Measurements from ENCODE around the gene MAP3K5.

The MAP3K5 gene

GRCh38 chr6:136562211-136562610 lies 230.1 kb downstream of the MAP3K5 start:
- DNase-seq, result no peak

- no peak for DNase-seq
Observed at GRCh38 chr6:136553166-136553787, 239.0 kb downstream of the MAP3K5 start.

DNA sequence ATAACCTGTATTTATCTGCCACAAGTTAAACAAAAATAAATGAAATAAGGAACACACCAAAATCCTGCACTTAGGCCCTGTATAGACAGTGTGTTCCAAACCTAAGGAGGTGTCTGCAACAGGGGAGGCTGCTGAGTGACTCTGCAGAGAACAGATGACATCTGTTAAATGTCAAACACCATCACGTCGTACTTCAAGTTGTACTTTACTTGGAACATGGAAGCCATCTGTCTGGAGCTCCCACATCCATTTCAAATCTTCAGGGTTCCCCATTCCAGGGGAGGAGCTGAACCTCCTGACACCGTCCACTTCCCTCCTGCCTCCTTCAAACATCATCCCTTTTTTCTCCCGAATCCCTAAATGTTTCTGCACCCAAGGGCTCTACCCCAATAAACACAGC lies 240.2 kb downstream of the MAP3K5 start:
- DNase-seq, result no peak

GRCh38 chr6:136551103-136551502 lies 241.2 kb downstream of the MAP3K5 start:
- no peak for DNase-seq

- no peak for DNase-seq
Observed at GRCh38 chr6:136550330-136551071, 241.8 kb downstream of the MAP3K5 start, which contains the start of gene MAP7. Gene MAP7, minus strand, starts transcription at chr6:136550422. Its CDS starts 14 bp downstream, at chr6:136550408.

DNA sequence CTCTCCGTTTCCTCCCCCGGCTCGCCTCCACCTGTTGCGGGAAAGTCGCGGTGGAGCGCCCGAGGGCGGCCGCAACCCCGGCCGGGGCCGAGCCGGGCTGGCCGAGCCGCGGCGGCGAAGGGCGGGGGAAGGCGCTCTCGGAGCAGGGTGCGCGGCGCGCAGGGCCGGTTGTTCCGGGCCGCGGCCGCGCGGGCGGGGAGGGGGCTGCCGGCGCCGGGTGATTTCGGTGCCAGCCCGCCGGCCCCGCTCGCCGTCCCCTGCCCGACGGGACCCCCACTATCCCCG lies 242.3 kb downstream of the MAP3K5 start:
- no peak for DNase-seq

GRCh38 chr6:136549300-136550044 lies 242.8 kb downstream of the MAP3K5 start:
- no peak for DNase-seq

DNA sequence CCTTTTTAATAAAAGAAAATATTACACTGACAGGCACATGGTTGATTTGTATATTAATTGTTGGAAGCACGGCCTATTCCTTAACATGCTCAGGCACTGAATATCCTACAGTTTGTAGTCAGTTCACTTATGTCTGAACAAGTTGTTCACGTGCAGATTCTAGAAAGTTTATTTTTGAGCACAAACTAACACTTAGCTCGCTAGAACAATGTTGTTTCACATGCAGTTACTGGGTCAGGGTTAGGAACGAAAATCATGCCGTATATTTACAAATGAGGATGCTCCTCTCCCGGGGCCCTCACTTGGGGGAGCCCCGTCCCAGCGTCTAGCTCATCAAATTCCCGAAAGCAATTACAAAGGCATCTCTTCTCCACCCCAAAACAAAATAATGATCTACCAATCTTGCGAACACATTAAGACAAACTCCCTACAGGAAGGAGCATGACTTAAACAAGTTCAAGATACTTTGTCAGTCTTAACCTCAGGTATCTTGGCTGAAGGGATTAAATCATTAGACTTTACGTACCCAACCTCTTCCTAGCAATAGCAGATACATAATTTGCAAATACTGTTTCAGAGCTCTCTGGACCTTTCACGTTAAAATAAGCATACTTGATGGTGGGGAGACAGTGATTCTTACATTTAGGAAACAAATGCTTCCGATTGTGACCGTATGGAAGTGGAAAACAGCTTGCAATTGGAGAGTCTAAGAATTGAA lies 243.5 kb downstream of the MAP3K5 start:
- DNase-seq, result no peak

- no peak for DNase-seq
Observed at GRCh38 chr6:136547871-136548270, 244.4 kb downstream of the MAP3K5 start.

DNA sequence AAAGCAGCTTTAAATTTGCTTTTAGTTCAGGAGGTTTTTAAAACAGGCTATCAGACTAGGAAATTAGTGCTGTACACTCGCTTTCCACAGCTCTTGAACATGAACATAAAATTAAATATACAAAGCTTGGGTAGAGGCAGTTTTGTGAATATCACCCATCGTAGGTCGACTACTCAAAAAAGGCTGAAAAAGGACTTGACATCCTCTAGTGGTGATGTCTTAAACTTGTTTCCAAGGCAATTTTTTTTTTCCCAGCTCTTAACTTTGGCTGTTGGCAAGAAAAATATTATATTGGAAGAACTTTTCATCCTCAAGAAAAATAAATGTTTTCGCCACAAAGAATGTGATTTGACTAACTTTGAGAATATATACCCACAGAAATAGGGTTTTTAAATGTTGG lies 244.9 kb downstream of the MAP3K5 start:
- DNase-seq, result no peak

DNA sequence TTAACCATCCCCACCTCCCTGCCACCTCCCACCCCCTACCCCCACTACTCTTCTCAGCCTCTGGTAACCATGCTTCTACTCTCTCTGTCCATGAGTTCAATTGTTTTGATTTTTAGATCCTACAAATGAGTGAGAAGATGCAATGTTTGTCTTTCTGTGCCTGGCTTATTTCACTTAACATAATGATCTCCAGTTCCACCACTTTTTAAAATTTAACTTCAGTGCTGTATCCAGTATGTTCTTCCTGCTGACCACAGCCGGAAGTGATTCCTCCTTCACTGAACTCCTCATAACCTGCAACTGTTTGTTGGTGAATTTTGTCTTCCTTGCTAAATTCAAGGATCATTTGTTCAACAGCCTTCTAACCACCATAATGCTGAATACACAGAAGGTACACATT lies 245.9 kb downstream of the MAP3K5 start:
- no peak for DNase-seq

- no peak for DNase-seq
Observed at GRCh38 chr6:136544326-136544725, 248.0 kb downstream of the MAP3K5 start.

DNA sequence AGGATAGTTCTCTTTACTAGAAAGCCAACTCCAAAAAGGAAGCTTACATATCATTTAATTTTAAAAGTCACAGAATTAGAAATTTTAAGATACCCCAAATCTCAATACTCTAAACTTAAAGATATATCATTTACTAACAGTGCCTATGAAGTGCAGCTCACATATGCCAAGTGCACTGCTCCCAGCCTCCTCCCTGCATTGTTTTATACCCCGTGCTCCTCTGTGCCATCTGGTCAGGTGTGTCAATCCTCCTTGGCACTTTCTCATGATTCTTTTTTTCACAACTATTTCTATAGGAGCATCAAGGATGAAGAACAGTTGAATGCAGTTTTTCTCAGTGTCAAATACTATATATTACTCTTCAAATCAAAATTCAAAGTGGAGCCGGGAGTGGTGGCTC lies 250.9 kb downstream of the MAP3K5 start:
- DNase-seq, result no peak

GRCh38 chr6:136539967-136540652 lies 252.2 kb downstream of the MAP3K5 start:
- no peak for DNase-seq

GRCh38 chr6:136538836-136539235 lies 253.4 kb downstream of the MAP3K5 start:
- DNase-seq, result no peak

DNA sequence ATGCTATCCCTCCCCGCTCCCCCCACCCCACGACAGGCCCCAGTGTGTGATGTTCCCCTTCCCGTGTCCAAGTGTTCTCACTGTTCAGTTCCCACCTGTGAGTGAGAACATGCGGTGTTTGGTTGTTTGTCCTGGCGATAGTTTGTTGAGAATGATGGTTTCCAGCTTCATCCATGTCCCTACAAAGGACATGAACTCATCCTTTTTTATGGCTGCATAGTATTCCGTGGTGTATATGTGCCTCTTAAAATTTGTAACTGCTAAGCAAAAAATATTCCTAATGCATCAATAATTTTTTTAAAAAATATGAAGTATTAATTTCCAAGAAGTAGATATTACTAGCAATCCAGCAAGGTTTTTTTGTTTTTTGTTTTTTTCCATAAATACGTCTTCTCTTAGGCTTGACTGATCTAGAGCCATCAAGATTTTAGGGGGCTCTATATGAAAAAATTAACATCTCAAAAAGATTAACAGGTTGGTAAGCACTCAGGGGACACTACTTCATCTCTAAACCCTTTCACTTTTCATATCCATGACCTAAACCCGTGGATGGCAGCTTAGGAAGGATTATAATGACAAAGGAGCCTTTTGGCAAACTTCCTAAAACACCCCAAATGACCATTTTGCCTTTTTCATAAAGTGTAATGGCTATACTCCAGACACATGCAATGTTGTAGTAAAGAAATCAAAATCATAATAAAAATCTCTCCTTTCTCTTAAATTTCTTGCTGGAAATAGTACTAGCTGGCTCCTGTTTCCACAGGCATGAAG lies 256.2 kb downstream of the MAP3K5 start:
- DNase-seq, result no peak

DNA sequence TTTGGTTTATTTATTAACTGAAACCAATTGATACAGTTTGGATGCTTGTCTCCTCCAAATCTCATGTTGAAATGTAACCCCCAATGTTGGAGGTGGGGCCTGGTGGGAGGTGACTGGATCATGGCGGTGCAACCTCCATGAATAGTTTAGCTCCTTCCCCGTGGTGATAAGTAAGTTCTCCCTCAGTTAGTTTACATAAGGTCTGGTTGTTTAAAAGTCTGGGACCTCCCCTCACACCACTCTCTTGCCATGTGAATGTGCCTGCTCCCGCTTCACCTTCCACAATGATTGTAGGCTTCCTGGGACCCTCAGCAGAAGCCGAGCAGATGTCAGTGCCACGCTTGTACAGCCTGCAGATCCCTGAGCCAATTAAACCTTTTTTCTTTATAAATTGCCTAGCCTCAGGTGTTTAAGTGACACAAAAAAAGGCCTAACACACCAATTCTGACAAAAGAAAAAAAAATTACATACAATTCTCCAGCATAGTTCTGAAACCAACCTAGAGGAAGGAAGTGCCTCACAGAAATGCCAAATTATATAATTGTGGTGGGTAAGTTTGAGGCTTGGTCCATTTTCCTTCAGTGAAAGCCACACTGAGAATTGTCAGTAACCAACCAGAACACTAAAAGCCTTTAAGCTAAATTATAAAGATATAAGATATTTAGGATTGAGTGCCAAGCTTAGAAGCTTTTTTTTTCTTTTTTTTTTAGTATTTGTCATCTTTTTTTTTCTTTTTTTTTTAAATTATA lies 257.1 kb downstream of the MAP3K5 start:
- no peak for DNase-seq

DNA sequence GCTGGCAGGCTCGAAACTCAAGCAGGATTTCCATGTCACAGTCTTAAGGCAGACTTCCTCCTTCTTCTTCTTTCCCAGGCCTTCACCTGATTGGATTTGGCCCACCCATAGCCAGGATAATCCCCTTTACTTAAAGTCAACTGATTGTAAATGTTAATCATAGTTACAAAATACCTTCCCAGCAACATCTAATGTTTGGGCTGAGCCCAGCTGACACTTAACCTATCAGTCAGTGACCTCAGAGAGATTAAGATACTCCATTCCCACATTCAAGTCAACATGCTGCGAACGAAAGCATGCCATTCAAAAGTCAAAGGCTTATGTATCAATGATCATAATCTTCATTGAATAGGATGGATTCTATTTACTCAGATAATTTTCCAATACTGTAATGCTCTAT lies 258.0 kb downstream of the MAP3K5 start:
- DNase-seq, result no peak

GRCh38 chr6:136533487-136533886 lies 258.8 kb downstream of the MAP3K5 start:
- no peak for DNase-seq

DNA sequence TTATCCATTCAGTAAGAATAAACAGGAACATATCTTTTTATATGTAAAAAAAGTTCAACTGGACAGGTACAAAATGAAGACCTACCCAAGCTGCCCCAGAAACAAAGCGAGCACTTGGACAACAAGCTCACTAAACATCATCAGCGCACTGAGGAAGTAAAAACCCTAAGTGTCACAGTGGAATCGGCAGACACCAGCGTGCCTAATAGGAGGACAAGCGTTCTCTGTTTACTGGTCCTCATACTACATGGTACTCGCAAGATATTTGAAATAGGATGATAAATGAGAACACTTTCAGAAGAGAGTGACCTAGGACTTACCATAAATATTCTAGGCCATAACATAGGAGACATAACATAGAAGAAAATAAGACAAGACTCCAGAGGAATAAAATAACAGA lies 260.2 kb downstream of the MAP3K5 start:
- no peak for DNase-seq

GRCh38 chr6:136529710-136530109 lies 262.6 kb downstream of the MAP3K5 start:
- DNase-seq, result no peak
